Thyroid gland (tissue), 4 donors: ENCODE data around the gene ST3GAL2.

Source experiments
- POLR2A ChIP-seq, 2 donors: fragments of 450-650 bp; IDR thresholded peaks; one replicate each; pipeline ENCODE4 v1.6.1; 2017; ENCODE audit warnings: antibody characterized with exemption in 2 of 2, mild to moderate bottlenecking in 2 of 2, moderate library complexity in 1 of 2
- TF ChIP-seq, protein P1 (sequence below), 6 experiments: fragments of 200-600 bp in 3 of 6; fragments of 450-650 bp in 3 of 6; sonication (generic) in 3 of 6; IDR thresholded peaks; one replicate each; pipeline ENCODE4 v1.5.1; 2016 to 2019; ENCODE audit warnings: antibody characterized with exemption in 6 of 6, mild to moderate bottlenecking in 2 of 6, inconsistent platforms in 1 of 6, moderate library complexity in 1 of 6

DNA sequence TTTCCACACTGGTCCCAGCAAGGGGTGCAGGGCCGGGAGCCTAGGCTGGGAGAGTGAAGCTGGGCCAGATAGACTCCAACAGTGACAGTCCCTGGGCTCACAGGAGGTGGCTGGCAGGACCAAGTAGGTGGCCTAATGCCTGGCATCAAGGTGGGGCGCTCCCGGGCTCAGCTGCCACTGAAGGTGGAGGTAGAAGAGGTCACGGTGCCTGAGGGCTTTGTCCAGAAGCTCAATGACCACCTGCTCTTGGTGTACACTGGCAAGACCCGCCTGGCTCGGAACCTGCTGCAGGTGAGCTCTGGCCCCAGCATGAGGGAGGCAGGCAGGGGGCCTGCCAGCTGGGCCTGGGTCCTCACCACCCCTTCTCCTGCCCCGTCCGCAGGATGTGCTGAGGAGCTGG is 39.3 kb upstream of the ST3GAL2 start:
- TF ChIP-seq, protein P1, sequence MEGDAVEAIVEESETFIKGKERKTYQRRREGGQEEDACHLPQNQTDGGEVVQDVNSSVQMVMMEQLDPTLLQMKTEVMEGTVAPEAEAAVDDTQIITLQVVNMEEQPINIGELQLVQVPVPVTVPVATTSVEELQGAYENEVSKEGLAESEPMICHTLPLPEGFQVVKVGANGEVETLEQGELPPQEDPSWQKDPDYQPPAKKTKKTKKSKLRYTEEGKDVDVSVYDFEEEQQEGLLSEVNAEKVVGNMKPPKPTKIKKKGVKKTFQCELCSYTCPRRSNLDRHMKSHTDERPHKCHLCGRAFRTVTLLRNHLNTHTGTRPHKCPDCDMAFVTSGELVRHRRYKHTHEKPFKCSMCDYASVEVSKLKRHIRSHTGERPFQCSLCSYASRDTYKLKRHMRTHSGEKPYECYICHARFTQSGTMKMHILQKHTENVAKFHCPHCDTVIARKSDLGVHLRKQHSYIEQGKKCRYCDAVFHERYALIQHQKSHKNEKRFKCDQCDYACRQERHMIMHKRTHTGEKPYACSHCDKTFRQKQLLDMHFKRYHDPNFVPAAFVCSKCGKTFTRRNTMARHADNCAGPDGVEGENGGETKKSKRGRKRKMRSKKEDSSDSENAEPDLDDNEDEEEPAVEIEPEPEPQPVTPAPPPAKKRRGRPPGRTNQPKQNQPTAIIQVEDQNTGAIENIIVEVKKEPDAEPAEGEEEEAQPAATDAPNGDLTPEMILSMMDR (IDR thresholded peaks at IDR 0.05), result no peak
- TF ChIP-seq POLR2A (IDR thresholded peaks at IDR 0.05), result no peak
